ENCODE measurements around the gene KCNMA1.

The KCNMA1 gene

DNA sequence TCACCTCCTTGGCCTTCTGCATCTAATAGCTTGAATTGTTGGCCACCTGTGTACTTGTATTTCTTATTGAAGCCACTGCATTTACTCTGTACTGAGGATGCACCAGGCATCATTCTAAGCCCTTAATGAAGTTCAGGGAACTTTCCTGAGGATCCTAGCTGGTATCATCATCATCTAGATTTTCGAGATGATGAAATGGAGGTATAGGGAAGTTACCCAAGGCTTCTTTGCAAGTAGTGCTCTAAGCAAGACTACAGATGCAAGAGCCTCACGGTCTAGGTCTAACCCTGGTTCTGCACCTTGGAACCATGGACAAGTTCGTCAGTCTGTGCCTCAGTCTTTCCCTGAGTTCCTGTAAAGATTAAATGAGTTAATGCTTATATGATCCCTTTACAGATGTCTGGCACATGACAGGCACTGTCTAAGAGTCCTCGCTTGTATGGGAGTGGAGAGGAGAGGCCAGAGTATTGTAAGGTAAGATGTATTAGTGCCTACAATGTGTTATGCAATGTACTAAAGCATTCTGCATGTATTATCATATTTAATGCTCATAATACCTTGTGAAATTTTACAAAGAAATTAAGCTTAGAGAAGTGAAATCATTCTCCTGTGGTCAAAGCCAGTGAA, 145.1 kb downstream of the KCNMA1 start:
- no peak for FAIRE-seq
- TF ChIP-seq, protein P1, sequence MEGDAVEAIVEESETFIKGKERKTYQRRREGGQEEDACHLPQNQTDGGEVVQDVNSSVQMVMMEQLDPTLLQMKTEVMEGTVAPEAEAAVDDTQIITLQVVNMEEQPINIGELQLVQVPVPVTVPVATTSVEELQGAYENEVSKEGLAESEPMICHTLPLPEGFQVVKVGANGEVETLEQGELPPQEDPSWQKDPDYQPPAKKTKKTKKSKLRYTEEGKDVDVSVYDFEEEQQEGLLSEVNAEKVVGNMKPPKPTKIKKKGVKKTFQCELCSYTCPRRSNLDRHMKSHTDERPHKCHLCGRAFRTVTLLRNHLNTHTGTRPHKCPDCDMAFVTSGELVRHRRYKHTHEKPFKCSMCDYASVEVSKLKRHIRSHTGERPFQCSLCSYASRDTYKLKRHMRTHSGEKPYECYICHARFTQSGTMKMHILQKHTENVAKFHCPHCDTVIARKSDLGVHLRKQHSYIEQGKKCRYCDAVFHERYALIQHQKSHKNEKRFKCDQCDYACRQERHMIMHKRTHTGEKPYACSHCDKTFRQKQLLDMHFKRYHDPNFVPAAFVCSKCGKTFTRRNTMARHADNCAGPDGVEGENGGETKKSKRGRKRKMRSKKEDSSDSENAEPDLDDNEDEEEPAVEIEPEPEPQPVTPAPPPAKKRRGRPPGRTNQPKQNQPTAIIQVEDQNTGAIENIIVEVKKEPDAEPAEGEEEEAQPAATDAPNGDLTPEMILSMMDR (IDR thresholded peaks at IDR 0.05; ENCODE audit: insufficient read depth, missing control alignments) = no peak
- DNase-seq (ENCODE audit: insufficient read length, low spot score) = no peak

DNA sequence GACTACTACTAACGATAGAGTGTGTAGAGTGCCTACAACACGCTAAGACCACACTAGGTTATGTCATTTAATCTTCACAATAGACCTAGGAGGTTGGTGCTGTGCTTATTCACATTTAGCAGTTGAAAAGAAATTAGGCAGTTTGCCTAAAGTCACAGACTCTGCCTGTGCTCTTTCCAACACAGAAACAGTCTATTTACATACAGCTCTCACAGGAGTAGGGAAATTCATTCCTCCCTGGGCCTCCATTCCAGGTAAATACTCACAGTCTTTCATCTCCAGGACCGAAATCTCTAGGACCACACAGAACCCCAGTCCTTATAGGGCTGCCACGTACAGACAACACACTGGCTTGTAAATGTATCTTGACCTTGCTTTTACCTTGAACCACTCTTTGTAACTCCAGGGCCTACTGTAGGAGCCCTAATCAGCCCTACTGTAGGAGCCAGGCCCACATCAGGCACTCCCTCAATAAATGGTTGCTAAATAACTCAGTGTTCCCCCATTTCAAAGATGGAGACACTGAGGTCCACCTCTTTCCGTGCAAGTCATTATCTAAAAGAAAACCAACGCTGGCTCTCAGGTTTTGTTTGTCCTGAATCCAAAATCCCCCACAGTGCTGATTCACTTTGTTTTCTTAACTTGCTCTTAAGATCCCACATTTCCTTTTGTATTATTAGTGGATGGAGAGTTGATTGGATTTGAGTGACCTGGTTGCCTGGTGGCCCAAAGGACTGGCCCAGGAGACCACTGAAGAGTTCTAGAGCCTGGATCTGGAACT, 146.9 kb downstream of the KCNMA1 start:
- no peak for DNase-seq (ENCODE audit: insufficient read length, low spot score)
- FAIRE-seq = no peak
- TF ChIP-seq, protein P1 (IDR thresholded peaks at IDR 0.05; ENCODE audit: insufficient read depth, missing control alignments) = no peak

DNA sequence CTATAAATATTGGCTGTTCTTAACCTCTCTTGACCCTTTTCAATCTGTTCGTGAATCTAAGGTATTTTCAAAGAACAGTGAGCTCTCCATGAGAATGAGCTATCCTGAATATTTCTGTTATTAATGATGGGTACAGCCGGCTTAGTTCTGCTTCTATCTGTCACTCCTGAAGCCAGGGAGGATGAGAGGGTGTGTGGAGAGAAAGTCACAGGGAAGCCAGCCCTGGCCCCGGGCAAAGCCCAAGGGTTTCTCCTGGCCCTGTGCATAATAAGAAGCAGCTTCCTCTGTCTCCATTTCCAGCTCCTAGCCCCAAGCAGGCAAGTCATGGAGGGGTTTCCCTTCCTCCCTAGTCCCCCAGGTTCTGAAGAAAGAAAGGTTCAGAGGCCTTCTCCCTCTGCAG, 151.1 kb downstream of the KCNMA1 start:
- FAIRE-seq (no peak), DNase-seq (ENCODE audit: insufficient read length, low spot score) (no peak)
- TF ChIP-seq, protein P1 (IDR thresholded peaks at IDR 0.05; ENCODE audit: insufficient read depth, missing control alignments) = no peak

DNA sequence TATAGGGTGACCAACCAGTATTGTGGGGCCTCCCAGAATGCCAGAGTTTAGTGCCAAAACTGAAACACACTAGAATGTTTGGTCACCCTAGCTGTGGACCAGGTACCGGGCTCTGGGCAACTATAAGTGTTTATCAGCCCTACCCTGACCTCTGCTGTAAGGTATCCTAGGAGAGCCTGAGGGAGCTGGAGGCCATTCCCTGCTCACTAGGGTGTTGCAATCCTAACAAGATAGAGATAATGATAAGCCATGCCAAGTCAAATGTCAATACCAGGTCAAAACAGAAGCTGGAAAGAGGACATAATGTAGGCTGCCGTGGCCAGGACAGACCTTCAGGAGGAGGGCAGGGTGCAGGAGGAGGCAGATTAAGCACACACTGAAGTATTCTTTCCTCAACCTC, 151.8 kb downstream of the KCNMA1 start:
- DNase-seq (ENCODE audit: insufficient read length, low spot score) (no peak), FAIRE-seq (no peak)
- TF ChIP-seq, protein P1 (IDR thresholded peaks at IDR 0.05; ENCODE audit: insufficient read depth, missing control alignments) = no peak

GRCh38 chr10:77482072-77482471, 155.5 kb downstream of the KCNMA1 start:
- no peak for FAIRE-seq
- DNase-seq (ENCODE audit: insufficient read length, low spot score) = no peak
- TF ChIP-seq, protein P1 (IDR thresholded peaks at IDR 0.05; ENCODE audit: insufficient read depth, missing control alignments) = no peak

DNA sequence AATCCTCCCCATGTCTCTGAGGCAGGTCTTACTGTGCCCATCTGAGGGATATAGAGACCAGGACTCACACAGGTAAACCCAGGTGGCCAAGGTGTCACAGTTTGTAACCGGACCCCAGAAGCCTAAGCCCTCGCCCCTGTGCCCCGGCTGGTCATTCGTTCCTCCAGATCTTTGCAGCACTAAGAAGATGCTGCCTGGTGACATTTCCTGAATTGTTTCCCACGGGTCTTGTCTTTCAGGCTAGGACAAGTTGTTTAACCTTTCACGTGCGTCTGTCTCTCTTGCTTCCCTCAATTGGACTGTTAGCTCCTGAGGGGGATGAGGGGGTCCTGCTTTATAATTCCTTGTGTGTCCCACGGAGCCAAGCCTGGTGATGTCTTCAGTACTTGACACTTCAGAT, 158.0 kb downstream of the KCNMA1 start:
- TF ChIP-seq, protein P1 (IDR thresholded peaks at IDR 0.05; ENCODE audit: insufficient read depth, missing control alignments) = no peak

DNA sequence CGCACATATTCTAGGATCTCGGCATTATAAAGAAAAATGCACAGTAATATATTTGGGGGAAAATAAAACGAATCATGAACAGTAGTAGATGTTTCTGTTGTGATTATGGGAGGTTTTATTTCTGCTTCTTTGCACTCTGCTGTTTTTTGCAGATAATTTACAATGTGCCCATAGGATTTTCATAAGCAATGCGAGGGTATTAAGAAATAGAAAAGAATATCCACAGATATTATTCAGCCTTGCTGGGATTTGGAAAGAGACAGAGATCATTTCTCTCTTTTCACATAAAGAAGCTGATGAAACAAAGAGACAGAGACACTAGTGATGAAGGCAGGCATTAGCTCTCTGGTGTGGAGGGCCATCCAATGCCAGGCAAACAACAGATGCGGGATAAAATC, 158.6 kb downstream of the KCNMA1 start:
- DNase-seq (ENCODE audit: insufficient read length, low spot score) (no peak), FAIRE-seq (no peak)
- TF ChIP-seq, protein P1 (IDR thresholded peaks at IDR 0.05; ENCODE audit: insufficient read depth, missing control alignments) = no peak

More for the DNA sequence above, 158.0 kb downstream of the KCNMA1 start:
- DNase-seq (ENCODE audit: insufficient read length, low spot score) = no peak
- FAIRE-seq = no peak

Measured in D721Med (cell line).